ENCODE data around the gene IL1RAP. TPM values are rescaled to one million over a fixed set of nuclear protein-coding genes. Genes with fewer than 3 reads are reported as not detected.

IL1RAP gene
- total RNA-seq, 1 experiment from 2014 or later: 39.8 TPM

DNA sequence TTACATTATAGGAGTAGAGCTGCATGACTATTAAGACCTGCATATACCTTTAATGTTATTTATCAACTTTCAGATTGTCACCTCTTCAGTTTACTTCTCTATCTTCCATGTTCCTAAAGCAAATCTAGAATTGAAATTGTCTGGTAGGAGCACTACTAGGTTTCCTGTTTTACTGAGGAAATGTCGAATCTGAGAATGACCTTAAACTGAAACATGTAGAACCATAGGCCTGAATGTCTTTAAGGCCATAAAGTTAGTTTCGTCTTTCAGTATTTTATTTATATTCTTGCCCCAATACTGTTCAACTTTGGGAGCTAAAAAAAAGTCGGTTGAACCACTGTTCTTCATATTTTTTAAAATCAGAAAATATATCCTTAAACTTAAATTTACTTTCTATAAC, 92.7 kb downstream of the IL1RAP start:
- no peak for DNase-seq (ENCODE audit: extremely low read depth, low read depth)

DNA sequence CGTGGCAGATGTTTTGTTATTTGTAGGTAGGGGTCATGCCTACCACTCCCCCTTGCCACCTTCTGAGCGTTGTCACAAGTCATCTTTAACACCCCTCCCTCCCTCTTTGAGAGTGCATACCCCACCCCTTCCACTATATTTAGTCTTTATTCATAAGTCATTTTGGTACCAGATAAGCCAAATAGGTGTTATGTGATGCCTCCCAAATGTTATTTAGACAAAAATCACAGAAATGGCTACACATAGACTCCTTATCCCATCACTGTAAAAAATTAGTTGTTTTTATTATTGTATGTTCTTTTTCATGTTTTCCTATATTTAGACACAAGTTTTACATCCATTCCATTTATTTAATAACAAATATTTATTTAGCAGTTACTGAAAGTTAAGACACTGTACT, 93.1 kb downstream of the IL1RAP start:
- DNase-seq (ENCODE audit: extremely low read depth, low read depth): no peak

DNA sequence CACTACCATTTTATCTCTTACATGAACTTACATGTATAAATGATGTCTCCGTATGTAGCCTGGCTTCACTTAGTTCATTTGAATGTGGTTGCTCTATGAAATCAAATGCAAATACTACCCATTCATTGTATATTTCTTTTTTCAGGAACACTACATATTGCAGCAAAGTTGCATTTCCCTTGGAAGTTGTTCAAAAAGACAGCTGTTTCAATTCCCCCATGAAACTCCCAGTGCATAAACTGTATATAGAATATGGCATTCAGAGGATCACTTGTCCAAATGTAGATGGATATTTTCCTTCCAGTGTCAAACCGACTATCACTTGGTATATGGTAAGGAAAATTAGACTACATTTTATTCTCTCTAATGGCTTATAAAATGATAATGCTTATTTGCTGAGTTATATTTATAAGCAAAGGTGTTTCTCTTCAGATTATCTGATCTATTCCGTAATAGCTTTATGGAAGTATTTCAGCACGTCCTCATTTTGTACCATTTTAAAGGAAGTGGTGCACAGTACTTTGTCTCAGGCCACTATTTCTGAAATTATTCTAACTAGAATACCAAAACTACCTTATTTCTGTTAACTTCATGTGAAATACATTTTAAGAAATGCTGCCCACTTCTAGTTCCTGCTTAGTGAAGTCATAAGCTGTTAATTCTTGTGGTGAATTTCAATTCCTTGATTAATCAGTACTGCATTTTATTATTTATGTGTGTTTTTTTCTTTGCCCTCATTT, 95.1 kb downstream of the IL1RAP start:
- DNase-seq (ENCODE audit: extremely low read depth, low read depth): no peak

DNA sequence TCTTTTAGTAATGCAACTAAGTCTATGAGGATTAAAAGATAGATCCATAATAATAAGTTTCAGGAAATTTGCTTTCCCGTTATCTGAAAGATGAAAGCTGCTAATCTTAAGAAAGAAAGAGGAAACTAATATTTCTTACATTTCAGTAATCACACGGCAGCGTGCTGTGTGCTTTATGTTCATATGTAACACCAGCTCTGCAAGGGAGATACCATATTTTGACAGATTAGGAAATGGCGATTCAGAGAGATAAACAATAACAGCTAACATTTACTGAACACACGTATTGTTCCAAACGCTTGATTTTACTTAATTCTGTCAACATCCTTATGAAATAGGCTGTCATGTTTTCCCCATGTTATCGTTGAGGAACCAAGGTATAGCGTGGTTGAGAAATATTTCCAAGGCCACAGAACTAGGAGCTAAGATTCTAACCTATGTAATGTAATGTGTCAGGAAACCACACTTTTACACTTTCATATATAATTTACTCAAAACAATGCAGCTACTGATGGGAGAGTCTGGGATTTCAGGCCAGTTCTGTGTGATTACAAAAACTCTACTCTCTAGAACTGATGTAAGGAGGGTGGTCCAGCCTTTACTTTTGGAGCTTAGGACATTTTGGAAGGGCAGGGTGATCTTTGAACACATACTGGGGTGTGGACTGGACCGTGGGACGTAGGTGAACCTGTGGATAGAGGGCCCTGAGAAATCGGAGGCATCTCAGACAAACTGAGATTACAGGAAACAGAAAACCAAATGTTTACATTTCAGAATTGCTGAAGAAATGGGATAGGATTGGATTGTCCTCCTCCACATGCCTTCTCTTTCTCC, 100.6 kb downstream of the IL1RAP start:
- DNase-seq (ENCODE audit: extremely low read depth, low read depth): no peak

DNA sequence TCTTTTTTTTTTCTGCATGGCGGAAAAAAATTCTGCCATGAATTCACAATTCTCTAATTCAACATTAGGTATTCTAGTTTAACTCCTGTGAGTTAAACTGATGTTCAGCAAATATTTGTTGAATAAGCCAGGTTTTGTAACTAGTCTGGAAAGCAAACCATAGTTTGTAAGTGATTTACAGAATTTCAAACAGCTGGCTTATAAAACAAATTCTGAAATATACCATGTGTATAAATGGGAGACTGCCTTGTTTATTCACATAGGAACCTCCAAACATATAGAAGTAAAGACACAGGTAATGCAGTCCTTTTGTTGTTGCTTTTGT, 101.1 kb downstream of the IL1RAP start:
- DNase-seq (ENCODE audit: extremely low read depth, low read depth): no peak

DNA sequence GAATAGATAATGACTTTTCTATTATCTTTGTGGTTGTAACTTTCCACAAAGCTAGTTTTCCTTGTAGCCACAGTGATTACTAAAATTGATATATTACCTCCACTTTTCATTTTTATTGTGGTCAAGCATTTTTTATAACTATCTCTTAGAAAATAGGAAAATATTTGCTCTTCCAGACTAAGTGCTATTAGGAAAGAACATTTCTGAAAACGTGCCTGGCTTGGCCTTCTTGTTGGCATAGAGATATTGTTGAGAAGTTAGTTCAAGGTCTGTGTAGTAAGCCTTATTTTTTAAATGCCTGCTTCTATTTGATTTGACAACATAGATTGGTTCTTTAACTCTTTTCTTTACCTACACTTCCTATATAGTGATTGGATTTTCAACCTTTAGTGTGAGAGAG, 101.7 kb downstream of the IL1RAP start:
- DNase-seq (ENCODE audit: extremely low read depth, low read depth): no peak

DNA sequence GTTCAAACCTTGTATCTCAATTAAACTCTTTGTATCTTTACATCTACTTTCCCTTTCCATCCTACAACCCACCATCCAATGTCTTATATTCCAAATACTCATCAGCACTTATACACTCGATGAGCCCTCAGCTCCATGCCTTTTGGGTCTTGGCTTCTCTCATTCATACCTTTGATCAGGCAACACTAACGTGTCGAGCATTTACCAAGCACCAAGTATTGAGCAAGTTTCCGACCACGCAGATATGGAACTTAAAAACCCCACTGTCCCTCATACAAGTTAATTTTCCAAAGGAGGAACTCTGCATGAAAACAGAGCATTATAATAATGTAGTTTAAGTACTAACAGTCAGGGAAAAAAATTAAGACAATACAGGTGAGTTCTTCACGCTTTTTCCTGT, 102.8 kb downstream of the IL1RAP start:
- DNase-seq (ENCODE audit: extremely low read depth, low read depth): no peak

DNA sequence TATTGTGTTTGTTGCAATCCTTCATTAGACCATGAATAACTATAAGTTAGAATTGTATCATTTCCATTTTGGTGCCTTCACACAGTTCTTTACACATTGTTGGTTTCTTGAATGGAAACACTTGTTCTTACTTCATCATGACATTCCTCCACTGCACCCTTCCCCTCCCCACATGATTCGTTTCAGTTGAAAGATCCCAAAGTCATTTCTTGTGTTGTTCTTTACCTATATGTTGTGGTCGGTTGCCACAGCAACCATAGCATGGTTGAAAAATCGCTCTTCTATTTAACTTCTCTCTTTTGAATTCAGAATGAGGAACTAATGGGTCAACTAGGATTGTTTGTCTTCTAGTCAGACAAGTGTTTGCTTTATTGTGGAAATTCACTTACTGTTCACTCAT, 103.3 kb downstream of the IL1RAP start:
- DNase-seq (ENCODE audit: extremely low read depth, low read depth): no peak

DNA sequence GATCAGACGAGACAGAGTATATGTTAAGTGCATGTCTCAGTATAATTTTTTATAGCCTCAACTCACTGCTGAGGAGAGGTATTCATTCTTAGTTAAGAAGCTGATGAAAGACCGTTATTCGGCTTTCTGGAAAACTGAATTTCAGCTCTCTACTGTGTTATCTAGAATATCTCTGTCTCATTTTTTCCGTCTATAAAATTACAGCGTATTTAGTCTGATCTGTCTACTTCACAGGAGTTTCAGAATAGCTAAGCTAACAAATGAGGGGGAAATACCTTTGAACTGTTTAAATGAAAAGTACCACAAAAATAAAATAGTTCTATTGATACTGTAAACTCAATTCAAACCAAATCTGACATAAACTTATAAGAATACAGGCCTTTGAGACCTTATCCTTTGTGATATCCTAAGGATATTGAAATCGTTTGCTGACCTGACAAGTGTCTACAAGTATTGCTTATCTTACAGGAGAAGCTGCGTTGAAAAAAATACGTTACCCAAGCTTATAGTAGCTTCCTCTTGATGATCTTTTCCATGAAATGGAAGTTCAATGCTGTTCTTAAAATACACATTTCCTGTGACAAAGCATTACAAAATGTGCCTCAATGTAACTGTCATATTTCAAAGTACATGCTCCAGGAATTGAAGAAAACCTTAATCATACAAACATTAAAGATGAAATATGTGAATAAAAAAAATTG, 104.6 kb downstream of the IL1RAP start:
- no peak for DNase-seq (ENCODE audit: extremely low read depth, low read depth)

DNA sequence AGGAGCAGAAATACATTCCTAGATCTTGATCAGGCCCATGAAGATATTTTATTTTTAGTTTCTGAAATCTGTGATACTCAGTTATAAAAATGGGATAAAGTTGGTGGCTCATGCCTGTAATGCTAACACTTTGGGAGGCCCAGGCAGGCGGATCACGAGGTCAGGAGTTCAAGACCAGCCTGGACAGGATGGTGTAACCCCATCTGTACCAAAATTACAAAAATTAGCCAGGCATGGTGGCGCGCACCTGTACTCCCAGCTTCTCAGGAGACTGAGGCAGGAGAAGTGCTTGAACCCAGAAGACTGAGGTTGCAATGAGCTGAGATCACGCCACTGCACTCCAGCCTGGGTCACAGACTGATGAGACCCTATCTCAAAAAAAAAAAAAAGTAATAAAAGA, 105.5 kb downstream of the IL1RAP start:
- no peak for DNase-seq (ENCODE audit: extremely low read depth, low read depth)

DNA sequence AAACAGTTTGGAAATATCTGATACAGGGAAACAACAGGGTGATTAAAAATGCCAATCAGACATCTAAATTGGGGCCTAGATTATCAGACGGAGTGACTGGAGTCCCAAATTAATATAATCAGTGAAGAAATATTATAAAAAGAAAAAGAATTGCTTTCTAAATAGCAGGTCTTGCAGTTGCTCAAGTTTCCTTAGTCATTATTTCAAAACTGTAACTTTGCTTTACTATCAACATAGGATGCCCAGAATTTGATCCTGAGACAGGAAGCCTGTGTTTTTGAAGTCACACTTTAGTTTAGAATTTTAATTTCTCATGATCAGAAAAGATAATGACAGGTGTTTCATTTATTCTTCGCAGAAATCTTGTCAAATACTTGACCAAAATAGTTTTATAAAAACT, 105.9 kb downstream of the IL1RAP start:
- DNase-seq (ENCODE audit: extremely low read depth, low read depth): no peak

DNA sequence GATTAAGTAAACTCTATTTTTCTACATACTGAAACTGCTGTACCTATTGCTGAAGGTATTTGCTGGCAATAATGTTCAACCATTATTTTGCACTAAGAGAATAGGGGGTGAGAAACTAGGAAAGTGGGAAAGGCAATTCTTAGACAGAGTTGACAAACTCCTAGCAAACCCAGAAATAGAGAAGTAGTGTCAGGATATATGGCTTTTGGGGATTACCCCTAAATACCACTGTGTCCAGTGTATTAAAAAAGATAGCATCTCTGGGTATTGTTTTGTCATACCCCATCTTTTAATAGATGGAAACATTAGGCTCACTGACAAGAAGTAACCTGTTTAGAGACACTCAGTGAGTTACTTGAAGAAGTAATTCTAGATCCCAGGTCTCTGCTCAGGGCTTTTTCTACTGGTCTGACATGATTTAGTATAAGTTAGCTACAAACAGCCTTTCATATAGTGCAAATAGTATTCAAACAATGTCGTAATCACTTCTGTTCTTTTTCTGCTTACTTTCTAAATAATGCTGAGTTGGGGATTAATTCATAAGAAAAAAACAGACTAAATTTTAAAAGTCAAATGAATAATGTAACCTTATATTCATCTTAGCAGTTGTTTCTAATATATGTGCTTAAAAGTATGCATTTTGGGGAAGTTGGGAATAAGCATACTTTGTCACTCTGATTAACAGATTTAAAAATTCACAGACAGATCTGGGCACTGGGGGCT, 107.2 kb downstream of the IL1RAP start:
- no peak for DNase-seq (ENCODE audit: extremely low read depth, low read depth)

DNA sequence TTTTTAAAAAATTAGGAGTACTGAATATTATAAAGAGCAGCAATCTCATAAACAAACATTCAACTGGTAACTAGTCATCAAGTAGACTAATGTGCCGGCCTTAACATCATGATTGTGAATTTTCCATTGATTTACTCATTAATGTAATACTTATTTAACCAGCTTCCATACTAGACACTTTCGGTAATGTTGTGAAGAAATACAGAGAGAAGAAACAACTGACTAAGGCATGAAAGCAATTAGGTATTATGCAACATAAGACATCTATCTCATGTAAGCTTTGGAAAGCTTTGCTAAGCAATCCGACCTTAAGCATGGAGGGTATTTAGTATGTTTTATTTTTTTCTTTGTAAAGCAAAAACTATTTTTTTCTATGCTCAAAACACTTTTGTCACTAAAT, 108.0 kb downstream of the IL1RAP start:
- DNase-seq (ENCODE audit: extremely low read depth, low read depth): no peak

DNA sequence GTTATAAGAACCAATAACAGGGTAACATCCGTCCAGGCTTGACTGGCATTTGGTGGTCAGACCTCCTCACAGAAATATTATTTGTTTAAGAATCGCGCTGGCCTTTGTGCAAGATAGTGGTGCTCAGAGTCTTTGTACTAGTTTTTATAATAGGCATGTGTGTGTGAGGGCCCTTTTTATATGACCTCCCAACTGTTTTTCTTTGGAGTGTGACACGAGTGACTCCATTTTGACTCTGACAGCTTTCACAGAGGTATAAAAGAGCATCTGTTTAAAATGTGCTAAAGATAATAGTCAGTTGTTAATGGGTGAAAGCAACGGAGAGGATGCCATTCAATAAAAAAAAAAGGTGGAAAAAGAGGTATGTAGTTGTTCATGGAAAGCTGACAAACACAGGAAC, 110.4 kb downstream of the IL1RAP start:
- DNase-seq (ENCODE audit: extremely low read depth, low read depth): no peak

DNA sequence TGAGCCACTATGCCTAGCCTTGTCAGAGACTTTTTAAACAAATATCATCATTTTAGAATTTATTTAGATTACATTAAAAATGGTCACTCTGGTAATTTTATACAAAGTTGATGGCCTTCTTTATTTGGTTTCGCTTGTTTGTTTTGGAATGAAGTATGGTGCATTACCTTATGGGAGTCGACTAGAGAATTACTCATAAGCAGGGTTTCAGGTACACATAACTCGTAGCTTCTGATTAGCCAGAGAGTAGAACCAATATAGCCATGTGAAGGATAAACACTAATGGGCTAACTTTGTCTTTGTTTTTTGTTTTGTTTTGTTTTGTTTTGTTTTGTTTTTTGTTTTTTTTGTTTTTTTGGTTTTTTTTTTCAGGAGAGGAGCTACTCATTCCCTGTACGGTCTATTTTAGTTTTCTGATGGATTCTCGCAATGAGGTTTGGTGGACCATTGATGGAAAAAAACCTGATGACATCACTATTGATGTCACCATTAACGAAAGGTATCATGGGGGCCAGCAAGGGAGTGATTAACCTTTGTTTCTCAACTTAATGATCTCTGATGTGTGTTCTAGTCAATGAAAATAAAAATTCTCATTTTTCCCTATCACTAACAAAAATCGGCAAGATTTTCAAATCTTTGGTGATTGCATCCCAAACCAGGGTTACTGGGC, 113.2 kb downstream of the IL1RAP start:
- DNase-seq (ENCODE audit: extremely low read depth, low read depth): no peak

DNA sequence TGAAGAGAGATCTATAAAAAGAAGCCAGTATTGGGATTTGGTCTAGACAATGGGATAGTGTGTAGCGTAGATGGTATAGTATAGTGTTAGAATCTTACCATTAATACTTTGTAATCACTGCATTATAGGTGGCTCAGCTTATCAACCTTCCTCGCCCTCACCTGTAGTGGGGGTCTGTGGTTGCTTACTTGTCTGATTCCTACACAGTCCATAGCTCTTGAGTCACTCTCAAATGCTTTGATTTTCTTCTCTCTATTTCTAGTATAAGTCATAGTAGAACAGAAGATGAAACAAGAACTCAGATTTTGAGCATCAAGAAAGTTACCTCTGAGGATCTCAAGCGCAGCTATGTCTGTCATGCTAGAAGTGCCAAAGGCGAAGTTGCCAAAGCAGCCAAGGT, 115.2 kb downstream of the IL1RAP start:
- DNase-seq (ENCODE audit: extremely low read depth, low read depth): no peak

DNA sequence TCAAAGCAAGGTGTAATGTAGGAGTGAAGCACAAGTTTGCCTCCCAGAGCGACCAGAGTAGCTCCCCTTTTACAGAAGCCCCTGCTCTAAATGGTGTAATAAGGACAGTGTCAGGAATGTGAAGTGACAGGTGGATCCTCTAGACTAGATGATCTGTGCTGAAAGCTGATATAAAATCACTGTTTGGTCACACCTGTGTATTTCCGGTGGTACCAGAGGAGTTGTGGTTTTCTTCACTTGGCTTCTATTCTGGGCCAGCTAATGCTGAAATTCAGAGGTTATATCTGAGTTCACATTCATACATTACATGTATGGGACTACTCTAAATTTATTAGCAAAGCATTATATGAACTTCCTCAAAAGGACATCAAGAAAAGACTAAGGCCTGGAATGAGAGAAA, 117.4 kb downstream of the IL1RAP start:
- DNase-seq (ENCODE audit: extremely low read depth, low read depth): no peak

DNA sequence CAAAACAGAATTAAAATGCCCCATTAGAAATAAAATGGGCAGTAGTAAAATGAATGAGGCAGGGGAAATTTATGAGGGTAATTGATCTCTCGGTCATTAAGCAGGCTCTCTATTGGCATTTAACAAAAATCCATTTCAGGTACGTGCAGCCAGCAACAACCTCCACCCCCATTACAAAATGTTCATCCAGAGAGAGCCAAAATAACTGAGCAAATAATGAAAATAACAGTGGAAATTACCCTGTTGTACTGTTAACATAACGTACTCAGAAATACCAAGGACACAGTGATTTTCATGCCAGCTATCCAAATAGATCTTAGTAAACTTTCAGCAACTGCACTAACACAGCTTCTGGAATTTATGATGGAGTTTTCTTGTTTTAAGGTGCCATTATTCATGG, 127.7 kb downstream of the IL1RAP start:
- DNase-seq (ENCODE audit: extremely low read depth, low read depth): no peak

DNA sequence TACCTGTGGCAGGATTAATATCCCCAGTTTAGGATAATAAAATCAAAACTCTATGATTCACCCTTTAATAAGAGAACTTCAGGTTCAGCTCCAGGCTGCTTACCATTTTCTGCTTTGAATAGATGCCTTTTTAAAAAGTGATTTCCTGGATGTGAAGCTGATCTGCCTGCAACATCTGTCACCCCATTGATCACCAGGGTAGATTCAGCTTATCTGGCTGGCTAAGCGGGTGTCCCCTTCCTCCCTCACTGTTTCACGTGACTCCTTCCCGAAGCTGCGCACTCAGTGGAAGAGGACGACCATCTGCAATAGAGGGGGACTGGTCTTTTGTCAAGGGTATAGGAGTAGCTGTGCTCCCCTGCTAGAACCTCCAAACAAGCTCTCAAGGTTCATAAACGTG, 128.1 kb downstream of the IL1RAP start:
- no peak for DNase-seq (ENCODE audit: extremely low read depth, low read depth)

DNA sequence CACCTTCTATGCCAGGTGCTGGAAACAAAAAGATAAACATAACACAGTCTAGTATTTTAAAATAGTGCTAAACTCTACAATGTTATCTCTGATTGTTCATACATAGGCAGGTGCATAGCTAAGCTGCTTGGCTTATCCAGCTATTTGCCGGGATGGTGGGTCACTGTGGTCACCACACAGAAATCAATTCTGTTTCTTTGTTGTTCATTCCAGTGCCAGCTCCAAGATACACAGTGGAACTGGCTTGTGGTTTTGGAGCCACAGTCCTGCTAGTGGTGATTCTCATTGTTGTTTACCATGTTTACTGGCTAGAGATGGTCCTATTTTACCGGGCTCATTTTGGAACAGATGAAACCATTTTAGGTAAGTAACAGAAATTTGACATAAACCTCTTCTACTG, 130.2 kb downstream of the IL1RAP start:
- no peak for DNase-seq (ENCODE audit: extremely low read depth, low read depth)

DNA sequence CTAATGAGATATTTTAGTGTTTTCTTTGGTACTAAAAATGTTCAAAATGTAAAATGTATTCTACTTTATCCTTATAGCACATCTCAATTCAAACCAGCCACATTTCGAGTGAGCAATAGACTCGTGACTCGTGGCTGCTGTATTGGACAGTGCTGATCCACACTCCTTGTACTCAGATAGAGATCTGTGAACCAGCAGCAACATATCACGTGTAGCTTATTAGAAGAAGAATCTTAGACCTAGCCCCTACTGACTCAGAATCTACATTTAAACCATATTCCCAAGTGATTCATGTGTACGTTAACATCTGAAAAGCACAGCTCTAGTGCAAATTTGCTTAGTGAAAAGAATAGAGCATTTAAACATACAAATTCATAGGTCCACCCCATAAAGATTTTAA, 130.9 kb downstream of the IL1RAP start:
- DNase-seq (ENCODE audit: extremely low read depth, low read depth): no peak
